ENCODE data around the gene ITPRIP.

- no peak for TF ChIP-seq POLR2A (IDR thresholded peaks at IDR 0.05)
- no peak for TF ChIP-seq CTCF (IDR thresholded peaks at IDR 0.05)
Measured at GRCh38 chr10:104317269-104317710, 21.0 kb downstream of the ITPRIP start.
